HG03139 (cell line): ENCODE data around the gene ARMH4.

Experiments
- ATAC-seq: cut with Tn5 transposase; IDR thresholded peaks from one replicate; pipeline ENCODE4 v1.9.1; 2021; ENCODE audit not compliant: unreplicated experiment

ARMH4 gene

DNA sequence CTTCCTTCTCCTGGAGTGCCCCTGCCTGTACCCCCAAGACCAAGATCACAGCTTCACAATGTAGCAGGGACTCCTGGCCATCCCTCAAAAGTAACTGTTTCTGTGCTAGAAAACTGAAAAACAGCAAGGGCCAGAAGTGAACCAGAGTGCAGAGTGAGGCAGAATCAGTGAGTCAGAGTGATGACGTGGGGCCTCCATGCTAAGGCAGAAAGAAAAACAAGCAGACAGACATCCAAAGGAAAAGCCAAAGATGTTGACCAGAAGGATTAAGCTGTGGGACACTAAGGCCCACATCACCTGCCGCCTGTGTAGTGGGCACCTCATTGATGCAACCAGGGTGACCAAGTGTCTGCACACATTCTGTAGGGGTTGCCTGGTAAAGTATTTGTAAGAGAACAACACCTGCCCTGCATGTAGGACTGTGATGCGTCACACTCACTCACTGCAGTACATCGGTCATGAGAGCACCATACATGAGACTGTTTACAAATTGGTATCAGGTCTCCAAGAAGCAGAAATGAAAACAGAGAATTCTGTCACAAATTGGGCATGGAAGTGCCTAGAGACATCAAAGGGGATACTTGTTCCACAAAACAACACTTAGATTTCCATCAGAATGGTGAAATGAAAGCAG lies 51.2 kb downstream of the ARMH4 start:
- no peak for ATAC-seq

DNA sequence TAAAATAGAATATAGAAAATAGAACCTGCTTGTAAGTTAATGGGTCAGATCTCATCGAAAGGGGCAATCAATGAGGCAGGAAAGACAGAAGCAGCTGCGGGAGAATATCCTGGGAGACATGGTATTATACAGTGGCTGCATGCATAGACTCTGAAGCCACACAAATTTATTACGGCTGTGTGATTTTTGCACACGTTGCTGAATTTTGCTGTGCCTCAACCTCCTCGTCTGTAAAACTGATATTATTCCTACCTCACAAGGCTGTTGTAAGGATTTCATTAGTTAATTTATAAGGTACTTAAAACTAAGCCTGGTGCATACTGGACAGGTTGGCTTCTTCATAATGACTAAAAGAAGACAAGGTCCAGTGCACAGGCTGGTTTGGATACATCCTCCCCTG lies 52.3 kb downstream of the ARMH4 start:
- no peak for ATAC-seq

DNA sequence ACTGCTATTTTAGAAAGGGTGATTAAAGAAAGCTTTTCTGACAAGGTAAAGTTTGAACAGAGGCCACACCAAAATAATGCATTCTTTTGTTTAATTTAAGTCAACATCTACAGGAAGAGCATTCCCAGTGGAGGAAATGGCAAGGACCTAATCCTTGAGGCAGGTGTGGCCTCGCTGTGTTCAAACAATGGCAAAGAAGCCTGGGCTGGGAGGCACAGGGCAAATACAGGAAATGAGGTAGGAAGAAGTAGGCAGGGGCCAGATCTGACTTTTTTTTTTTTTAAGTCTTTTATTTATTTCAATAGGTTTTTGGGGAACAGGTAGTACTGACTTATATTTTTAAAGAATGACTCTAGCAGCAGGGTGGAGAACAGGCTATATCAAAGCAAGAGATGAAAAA lies 53.5 kb downstream of the ARMH4 start:
- ATAC-seq, result no peak

- no peak for ATAC-seq
Observed at GRCh38 chr14:58096731-58097130, 55.3 kb downstream of the ARMH4 start.

- ATAC-seq, result no peak
Observed at GRCh38 chr14:58091883-58092630, 60.0 kb downstream of the ARMH4 start.

DNA sequence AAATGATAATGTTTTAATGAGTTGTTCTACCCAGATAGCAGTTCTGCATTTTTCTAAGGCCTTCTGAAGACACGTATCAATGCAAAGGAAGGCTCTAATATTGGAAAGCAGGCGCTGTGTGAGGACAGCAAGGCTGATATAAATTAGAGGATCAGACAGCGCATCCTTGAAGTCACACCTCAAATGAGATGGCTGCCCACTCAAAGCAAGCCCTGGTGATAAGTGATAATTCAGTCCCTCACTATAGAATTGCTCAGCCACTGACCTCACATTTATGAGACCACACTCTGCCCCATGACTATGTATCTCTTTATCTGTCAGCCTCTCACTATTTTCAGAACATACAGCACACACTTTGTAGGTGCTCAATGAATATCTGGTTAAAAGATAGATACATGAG lies 62.4 kb downstream of the ARMH4 start:
- no peak for ATAC-seq

- no peak for ATAC-seq
Observed at GRCh38 chr14:58088961-58089360, 63.1 kb downstream of the ARMH4 start.

- ATAC-seq, result no peak
Observed at GRCh38 chr14:58085877-58086276, 66.1 kb downstream of the ARMH4 start.

GRCh38 chr14:58082491-58083098 lies 69.4 kb downstream of the ARMH4 start:
- no peak for ATAC-seq

DNA sequence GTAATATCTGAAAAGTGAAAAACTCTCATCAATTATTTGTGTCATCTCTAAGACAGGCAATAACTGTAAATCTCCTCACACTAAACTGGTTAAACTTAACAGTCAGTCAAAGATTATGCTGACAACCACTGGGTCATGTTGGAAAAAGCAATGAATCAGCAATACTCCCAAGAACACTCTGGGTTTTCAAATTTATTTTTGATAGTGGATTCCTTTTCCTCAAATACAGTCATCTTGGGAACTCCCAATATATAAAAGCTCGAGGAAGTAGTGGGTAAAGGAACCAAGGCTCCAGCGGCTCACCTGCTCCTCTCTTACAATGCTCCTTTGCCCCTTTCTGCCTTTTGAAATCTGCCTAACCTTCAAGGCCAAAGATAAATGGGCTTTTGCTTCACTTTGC lies 70.0 kb downstream of the ARMH4 start:
- no peak for ATAC-seq

DNA sequence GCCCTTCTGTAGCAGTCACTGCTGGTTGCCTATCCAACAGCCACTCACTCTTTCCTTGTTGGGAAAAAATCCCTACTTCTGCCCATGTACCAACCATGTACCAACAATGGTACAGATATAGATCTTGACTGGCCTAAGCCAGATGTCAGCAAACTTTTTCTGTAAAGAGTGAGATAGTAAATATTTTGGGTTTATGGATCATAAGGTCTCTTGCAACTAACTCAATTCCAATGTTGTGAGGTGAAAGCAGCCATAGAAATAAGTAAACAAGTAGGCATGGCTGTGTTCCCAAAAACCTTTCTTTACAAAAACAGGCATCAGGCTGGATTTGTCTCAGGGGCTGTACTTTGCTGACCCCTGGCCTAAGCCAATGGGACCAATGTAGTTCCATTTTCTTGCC lies 73.5 kb downstream of the ARMH4 start:
- ATAC-seq, result no peak

- no peak for ATAC-seq
Observed at GRCh38 chr14:58078068-58078467, 73.9 kb downstream of the ARMH4 start.

DNA sequence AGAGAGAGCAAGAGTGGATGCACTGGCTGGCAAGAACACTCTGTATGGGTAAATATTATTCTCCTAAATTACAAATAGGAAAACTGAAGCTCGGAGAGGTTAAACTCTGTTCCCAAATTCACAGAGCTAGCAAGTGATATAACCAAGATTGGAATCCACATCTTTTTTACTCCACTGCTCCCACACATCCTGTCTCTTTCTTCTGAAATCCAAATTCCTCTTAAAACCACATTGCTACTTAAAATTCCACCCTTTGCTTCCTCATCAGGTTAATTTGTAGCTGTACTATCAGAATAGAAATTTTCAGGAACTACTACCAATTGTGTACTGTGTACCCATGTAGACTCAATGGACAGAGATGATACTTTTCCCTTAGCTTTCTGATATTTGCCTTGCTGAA lies 74.4 kb downstream of the ARMH4 start:
- no peak for ATAC-seq

DNA sequence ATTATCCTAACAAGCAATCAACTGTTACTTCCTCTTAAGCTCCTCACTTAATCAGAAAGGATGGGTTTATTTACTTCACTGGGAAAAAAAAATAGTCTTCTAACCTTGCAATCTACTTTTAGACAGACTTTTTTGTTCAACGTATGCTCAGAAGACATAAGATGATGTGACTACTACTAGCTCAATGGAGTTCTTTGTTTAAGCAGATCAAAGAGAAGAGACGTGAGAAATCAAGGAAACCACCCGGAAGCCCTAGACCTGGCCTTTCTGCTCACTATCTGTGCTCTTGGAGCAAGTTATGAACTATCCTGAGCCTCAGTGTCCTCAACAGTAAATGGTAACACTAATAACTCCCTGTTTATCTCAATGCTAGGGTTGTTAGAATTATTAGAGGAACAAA lies 78.5 kb downstream of the ARMH4 start:
- no peak for ATAC-seq

GRCh38 chr14:58072288-58073071 lies 79.5 kb downstream of the ARMH4 start:
- ATAC-seq, result peak; percentile 68

GRCh38 chr14:58071341-58071740 lies 80.7 kb downstream of the ARMH4 start:
- ATAC-seq, result no peak

DNA sequence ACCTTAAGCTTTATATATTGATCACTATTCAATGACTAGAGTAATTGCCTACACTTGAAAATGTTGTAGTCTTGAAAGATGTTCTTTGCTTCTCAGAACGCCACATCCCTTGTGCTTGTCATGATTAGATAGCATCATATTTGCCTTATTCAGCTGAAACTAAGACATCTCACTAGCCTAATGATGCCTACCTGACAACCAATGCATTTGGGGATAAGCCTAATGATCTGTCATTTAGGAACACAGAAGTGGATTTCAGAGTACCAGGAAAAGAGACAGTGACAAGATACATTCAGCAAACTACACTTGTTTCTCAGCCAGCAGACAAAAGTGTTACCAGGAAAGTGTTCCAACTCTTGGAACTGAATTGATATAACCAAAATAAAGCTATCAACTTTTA lies 83.7 kb downstream of the ARMH4 start:
- ATAC-seq, result no peak

DNA sequence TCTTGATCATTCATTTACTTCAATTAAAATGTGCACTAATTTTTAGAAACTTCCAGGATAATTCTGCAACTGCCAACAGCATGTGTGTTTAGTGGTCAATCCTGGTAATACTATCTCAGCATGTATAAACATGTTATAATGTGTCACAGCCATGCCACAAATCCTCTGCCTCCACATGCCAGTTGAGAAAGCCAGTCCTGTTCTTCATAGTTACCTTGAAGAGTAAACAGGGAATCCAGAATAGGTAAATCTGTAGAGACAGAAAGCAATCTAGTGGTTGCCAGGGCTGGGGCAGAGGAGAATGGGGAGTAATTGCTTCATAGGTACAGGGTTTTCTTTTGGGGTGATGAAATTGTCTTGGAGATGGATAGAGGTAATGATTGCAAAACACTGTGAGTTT lies 85.9 kb downstream of the ARMH4 start:
- no peak for ATAC-seq

- ATAC-seq, result no peak
Observed at GRCh38 chr14:58061581-58061980, 90.4 kb downstream of the ARMH4 start.

DNA sequence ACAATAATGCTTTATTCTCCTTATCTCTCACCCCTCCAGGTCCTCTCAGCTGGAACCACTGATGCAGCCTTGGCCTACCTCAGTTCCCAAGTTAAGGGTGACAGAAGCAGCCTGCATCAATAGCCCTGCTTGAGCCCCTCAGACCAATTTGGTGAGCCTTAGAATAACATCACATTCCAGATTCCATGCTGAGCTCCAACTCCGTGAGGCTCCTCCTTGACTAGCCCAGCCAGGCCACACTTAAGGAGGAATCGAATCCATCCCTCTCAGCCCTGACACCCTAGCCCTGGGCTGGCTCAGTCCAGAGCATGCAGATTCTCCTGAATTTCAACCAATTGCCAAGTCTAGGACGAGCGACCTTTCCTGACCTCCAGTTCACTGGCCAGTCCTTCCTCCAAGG lies 91.1 kb downstream of the ARMH4 start:
- no peak for ATAC-seq

GRCh38 chr14:58060077-58060476 lies 91.9 kb downstream of the ARMH4 start:
- no peak for ATAC-seq

DNA sequence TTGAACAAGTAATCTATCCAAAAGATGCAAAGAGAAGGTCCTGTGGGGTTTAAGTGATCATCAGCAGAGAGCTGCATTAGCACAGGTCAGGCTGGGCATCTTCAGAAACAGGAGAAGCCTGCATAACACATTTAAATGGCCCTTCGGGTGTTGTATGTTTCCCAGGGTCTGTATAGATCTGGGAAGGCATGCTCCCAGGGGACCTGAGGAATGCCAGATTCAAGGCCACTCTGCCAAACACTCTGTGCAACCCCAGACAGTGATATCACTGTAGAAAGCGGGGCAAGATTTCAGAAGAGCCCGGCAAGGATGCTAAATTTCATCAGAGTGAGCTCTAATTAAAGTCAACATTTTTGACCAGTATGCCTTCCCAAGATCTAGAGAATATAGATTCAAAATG lies 92.9 kb downstream of the ARMH4 start:
- ATAC-seq, result no peak
